Measurements from ENCODE around the gene KCMF1. TPM values are rescaled to one million over a fixed set of nuclear protein-coding genes. Genes with fewer than 3 reads are reported as not detected.
A peak's percentile ranks its signal among the peaks of the same experiment; 100 is the strongest.

KCMF1 gene
- polyA plus RNA-seq, 1 donor from 2014 or later, result 43.3 TPM

- Histone ChIP-seq H4K20me1 (ENCODE audit: insufficient read depth) (no peaks in the 10 kb centered on the region), H3K9me2 (ENCODE audit: insufficient read depth, low read length) (no peaks in the 10 kb centered on the region), H3K9ac (ENCODE audit: low read length) (no peak overlapping the region), H3K4me2 (ENCODE audit: low read length) (no peak overlapping the region), H3K27me3 (ENCODE audit: insufficient read depth, low read depth, low read length) (no peaks in the 10 kb centered on the region), H3F3A (ENCODE audit: insufficient read depth, low read length, poor library complexity, severe bottlenecking) (no peaks in the 10 kb centered on the region), H3K79me2 (replicated peaks; ENCODE audit: insufficient read depth, low read length) (peaks cover 18% of the 10 kb centered on the region), H2AFZ (ENCODE audit: low read depth, low read length) (no peak overlapping the region), H3K27ac (ENCODE audit: low read length) (no peak overlapping the region), H3K4me3 (ENCODE audit: low read length) (no peak overlapping the region), H3K36me3 (ENCODE audit: insufficient read depth, low read length) (no peaks in the 10 kb centered on the region), H3K9me3 (ENCODE audit: low read length) (no peaks in the 10 kb centered on the region)
- TF ChIP-seq TAF1 (IDR thresholded peaks at IDR 0.05; ENCODE audit: low read depth) (no peak), EP300 (conservative IDR thresholded peaks at IDR 0.05; ENCODE audit: poor library complexity, severe bottlenecking) (no peak), RAD21 (conservative IDR thresholded peaks at IDR 0.05) (no peak), MXI1 (conservative IDR thresholded peaks at IDR 0.05; ENCODE audit: poor library complexity, severe bottlenecking) (no peak), EZH2 (IDR thresholded peaks at IDR 0.05; ENCODE audit: borderline replicate concordance, insufficient read depth, low read length, poor library complexity, severe bottlenecking) (no peak), REST (IDR thresholded peaks at IDR 0.05; ENCODE audit: borderline replicate concordance) (no peak), SMC3 (conservative IDR thresholded peaks at IDR 0.05; ENCODE audit: poor library complexity) (no peak), CTCF (IDR thresholded peaks at IDR 0.05; ENCODE audit: poor library complexity, severe bottlenecking) (no peak), POLR2AphosphoS5 (IDR thresholded peaks at IDR 0.05) (no peak)
Measured at GRCh38 chr2:85016446-85016845, 45.5 kb downstream of the KCMF1 start.

GRCh38 chr2:85017411-85018048 lies 46.6 kb downstream of the KCMF1 start:
- no peak overlapping the region for H2AFZ ChIP-seq (ENCODE audit: low read depth, low read length)
- no peak overlapping the region for H3K4me2 ChIP-seq (ENCODE audit: low read length)
- peaks cover 22% of the 10 kb centered on the region for H3K79me2 ChIP-seq (replicated peaks; ENCODE audit: insufficient read depth, low read length)
- H3K27ac ChIP-seq (ENCODE audit: low read length), result no peak overlapping the region
- no peak overlapping the region for H3K9ac ChIP-seq (ENCODE audit: low read length)
- TF ChIP-seq POLR2AphosphoS5 (IDR thresholded peaks at IDR 0.05) (no peak), CTCF (IDR thresholded peaks at IDR 0.05; ENCODE audit: poor library complexity, severe bottlenecking) (peak; percentile 44)
- H3K4me3 ChIP-seq (ENCODE audit: low read length), result no peak overlapping the region
- no peaks in the 10 kb centered on the region for H3K9me3 ChIP-seq (ENCODE audit: low read length)
- no peaks in the 10 kb centered on the region for H3K9me2 ChIP-seq (ENCODE audit: insufficient read depth, low read length)
- H3K27me3 ChIP-seq (ENCODE audit: insufficient read depth, low read depth, low read length), result no peaks in the 10 kb centered on the region
- no peaks in the 10 kb centered on the region for H3K36me3 ChIP-seq (ENCODE audit: insufficient read depth, low read length)
- no peaks in the 10 kb centered on the region for H3F3A ChIP-seq (ENCODE audit: insufficient read depth, low read length, poor library complexity, severe bottlenecking)
- no peaks in the 10 kb centered on the region for H4K20me1 ChIP-seq (ENCODE audit: insufficient read depth)

Data from neural cell (in vitro differentiated cells).